B cell (primary cell): ENCODE measurements around the gene GNB5. TPM values are rescaled to one million over a fixed set of nuclear protein-coding genes. Genes with fewer than 3 reads are reported as not detected.
A peak's percentile ranks its signal among the peaks of the same experiment; 100 is the strongest.

Source experiments
- ATAC-seq: fragments of 200-7000 bp; cut with Tn5 transposase; one replicate; pipeline ENCODE4 v1.10.0; 2021; ENCODE audit warnings: low read depth, mild to moderate bottlenecking, moderate number of reproducible peaks, moderate library complexity
- CTCF ChIA-PET: fragments of 350-600 bp; sonication (Branson Sonifier 250); formaldehyde crosslinking; loops from one replicate; lab custom pipeline; 2021; ENCODE audit warnings: antibody characterized with exemption, inconsistent platforms; lab: Charles Lee
- POLR2A ChIA-PET: fragments of 350-600 bp; sonication (Branson Sonifier 250); formaldehyde crosslinking; loops from one replicate; lab custom pipeline; 2021; ENCODE audit warnings: antibody characterized with exemption; lab: Charles Lee
- DNase-seq: peaks from one replicate; pipeline ENCODE4 v3.0.0; 2013
- H2AFZ ChIP-seq: 2 replicates; pipeline ENCODE4 v1.6.1; 2012; ENCODE audit warnings: mild to moderate bottlenecking, low read depth, low read length; ENCODE audit not compliant: insufficient read depth, poor library complexity, severe bottlenecking
- H3K27ac ChIP-seq, 2 donors: 1 replicate in 1 of 2; 2 replicates in 1 of 2; pipeline ENCODE4 v1.5.1; 2012 to 2013; ENCODE audit warnings: low read length in 2 of 2, mild to moderate bottlenecking in 2 of 2, moderate library complexity in 1 of 2
- H3K27me3 ChIP-seq, 4 experiments: fragments of 200-600 bp in 1 of 4; sonication (generic) in 1 of 4; replicated peaks in 1 of 4; 1 replicate in 2 of 4; 2 replicates in 2 of 4; pipeline versions ENCODE4 v1.6.1 to v1.7.0; 2013 to 2016; ENCODE audit warnings: low read length in 3 of 4, mild to moderate bottlenecking in 2 of 4, mixed read lengths in 1 of 4, moderate library complexity in 1 of 4; ENCODE audit not compliant: insufficient read depth in 4 of 4, control insufficient read depth in 3 of 4; ENCODE audit errors: control extremely low read depth in 1 of 4
- H3K36me3 ChIP-seq, 2 experiments: replicated peaks in 1 of 2; 1 replicate in 1 of 2; 2 replicates in 1 of 2; pipeline versions ENCODE4 v1.6.1 to v1.7.1; 2013; ENCODE audit warnings: low read length in 1 of 2; ENCODE audit not compliant: insufficient read depth in 2 of 2, control insufficient read depth in 1 of 2; ENCODE audit errors: control extremely low read depth in 1 of 2, extremely low read depth in 1 of 2
- H3K4me1 ChIP-seq, 2 donors: fragments of 200-600 bp in 1 of 2; sonication (generic) in 1 of 2; 1 replicate in 1 of 2; 2 replicates in 1 of 2; pipeline versions ENCODE4 v1.5.1 to v1.6.1; 2013 to 2017; ENCODE audit warnings: low read length in 2 of 2; ENCODE audit not compliant: control insufficient read depth in 2 of 2, insufficient read depth in 2 of 2
- H3K4me2 ChIP-seq: replicated peaks from 2 replicates; pipeline ENCODE3; 2012; ENCODE audit warnings: mild to moderate bottlenecking, low read depth, low read length; ENCODE audit not compliant: poor library complexity, severe bottlenecking
- H3K4me3 ChIP-seq, 5 experiments: fragments of 200-600 bp in 1 of 5; sonication (generic) in 1 of 5; 1 replicate in 3 of 5; 2 replicates in 2 of 5; pipeline versions ENCODE4 v1.5.1 to v1.7.0; 2011 to 2016; ENCODE audit warnings: low read length in 4 of 5, mild to moderate bottlenecking in 4 of 5, low read depth in 2 of 5, control low read depth in 1 of 5, moderate library complexity in 1 of 5; ENCODE audit not compliant: insufficient read depth in 1 of 5; ENCODE audit errors: control extremely low read depth in 1 of 5, extremely low read depth in 1 of 5
- H3K79me2 ChIP-seq: fragments of 200-600 bp; sonication (generic); one replicate; pipeline ENCODE4 v1.6.0; 2016; ENCODE audit warnings: low read length; ENCODE audit not compliant: control insufficient read depth, insufficient read depth
- H3K9ac ChIP-seq: fragments of 200-600 bp; sonication (generic); 2 replicates; pipeline ENCODE4 v1.6.1; 2017; ENCODE audit warnings: mild to moderate bottlenecking, low read length, moderate library complexity
- H3K9me3 ChIP-seq, 3 donors: one replicate each; pipeline versions ENCODE4 v1.6.1 to v1.7.1; 2013; ENCODE audit warnings: low read length in 2 of 3; ENCODE audit not compliant: control insufficient read depth in 2 of 3, insufficient read depth in 1 of 3; ENCODE audit errors: control extremely low read depth in 1 of 3
- H4K20me1 ChIP-seq: 2 replicates; pipeline ENCODE4 v1.6.0; 2012; ENCODE audit warnings: mild to moderate bottlenecking, low read length; ENCODE audit not compliant: insufficient read depth, control insufficient read depth, poor library complexity, severe bottlenecking
- H3K27ac Mint-ChIP-seq: one replicate; pipeline ENCODE4 v1.8.0; 2021; ENCODE audit warnings: mixed read lengths
- H3K27me3 Mint-ChIP-seq: one replicate; pipeline ENCODE4 v1.8.0; 2021; ENCODE audit warnings: mixed read lengths
- H3K4me1 Mint-ChIP-seq: one replicate; pipeline ENCODE4 v1.8.0; 2021; ENCODE audit warnings: mixed read lengths
- H3K4me3 Mint-ChIP-seq: one replicate; pipeline ENCODE4 v1.8.0; 2021; ENCODE audit warnings: mixed read lengths
- H3K9me3 Mint-ChIP-seq: one replicate; pipeline ENCODE4 v1.8.0; 2022; ENCODE audit warnings: mixed read lengths; ENCODE audit not compliant: insufficient read depth
- CTCF ChIP-seq: fragments of 200-600 bp; IDR thresholded peaks from one replicate; pipeline ENCODE4 v1.8.0; 2022; ENCODE audit warnings: antibody characterized with exemption, mild to moderate bottlenecking
- EZH2 ChIP-seq: IDR thresholded peaks from 2 replicates; pipeline ENCODE4 v1.6.1; 2012; ENCODE audit warnings: borderline replicate concordance, low read depth, mild to moderate bottlenecking, moderate library complexity, low read length; ENCODE audit not compliant: insufficient read depth, poor library complexity, severe bottlenecking
- WGBS: methylation state at CpG from one replicate; pipeline ENCODE4 v1.1.5; 2013; ENCODE audit warnings: missing lambda C conversion rate; ENCODE audit not compliant: insufficient coverage; 5-methylcytosine and 5-hydroxymethylcytosine counted together
- intact Hi-C: fragments of 100-400 bp; cut with micrococcal nuclease; formaldehyde crosslinking; loops from one replicate; pipeline ENCODE4 v1.10.0; 2022
- polyA plus RNA-seq: library from polyadenylated mRNA; depleted of rRNA; stranded (reverse); fragments of >200 nt; gene quantifications from 2 replicates; pipeline ENCODE4 v1.2.3, GENCODE V29; 2012
- total RNA-seq, 2 donors: library from RNA; stranded (reverse); fragments of 120-200 nt in 1 of 2; gene quantifications; 1 replicate in 1 of 2; 2 replicates in 1 of 2; pipeline versions ENCODE4 v1.2.3 to v1.2.4, GENCODE V29; 2013 to 2022

The GNB5 gene
- total and polyA plus RNA-seq, 2 donors (not counting 1 experiment from before 2014, with no cell fraction given), result 58.5 to 142 TPM

- CTCF ChIA-PET, result interaction anchor here (1.3 kb wide), 1 partner anchor 10 kb away, joined by 3 read pairs; no protein-coding TSS in a partner anchor
- peaks cover 19% of the 10 kb centered on the region for H3K4me1 Mint-ChIP-seq
- H3K4me3 Mint-ChIP-seq, result peak overlapping the region; percentile 64
- peak overlapping the region; percentile 37 for H3K27ac Mint-ChIP-seq
- H3K9me3 ChIP-seq, result no peaks in the 10 kb centered on the region
- H4K20me1 ChIP-seq, result no peaks in the 10 kb centered on the region
- no peak overlapping the region for H2AFZ ChIP-seq
- H3K4me3 ChIP-seq, result no peak overlapping the region
- peaks cover 0 to 18% (median 4%) of the 10 kb centered on the region in 4 experiments for H3K27me3 ChIP-seq
- TF ChIP-seq CTCF (no peak), EZH2 (no peak)
- no peak for ATAC-seq
- H3K79me2 ChIP-seq, result no peaks in the 10 kb centered on the region
- H3K9me3 Mint-ChIP-seq, result no peaks in the 10 kb centered on the region
- no peak overlapping the region for H3K4me2 ChIP-seq
- no CpG with 5 or more reads among the region's 3 CpGs for WGBS
- H3K36me3 ChIP-seq, result no peaks in the 10 kb centered on the region
- no peak for DNase-seq
- no peak overlapping the region for H3K27ac ChIP-seq
- peaks cover 18 to 27% of the 10 kb centered on the region in 2 donors for H3K4me1 ChIP-seq
- no peak overlapping the region for H3K9ac ChIP-seq
- intact Hi-C loops, result no loop called here
- POLR2A ChIA-PET, result interaction anchor here (0.6 to 0.7 kb wide), 2 partner anchors 56 to 157 kb away, joined by 4 to 6 read pairs; no protein-coding TSS in a partner anchor
- H3K27me3 Mint-ChIP-seq, result peaks cover 14% of the 10 kb centered on the region
Observed at GRCh38 chr15:52113235-52113634, 78.0 kb downstream of the GNB5 start.

GRCh38 chr15:52112203-52112750, 78.9 kb downstream of the GNB5 start:
- H3K27ac Mint-ChIP-seq, result no peak overlapping the region
- WGBS, result 3% methylated on average over 61 of the region's 61 CpGs
- ChIA-PET POLR2A (interaction anchor here (0.5 to 1.5 kb wide), 4 partner anchors 8 to 149 kb away, joined by 3 to 4 read pairs (median 4); no protein-coding TSS in a partner anchor), CTCF (interaction anchor here (0.7 to 1.3 kb wide), 2 partner anchors 11 to 28 kb away, joined by 3 read pairs; no protein-coding TSS in a partner anchor)
- DNase-seq (peak; percentile 68), ATAC-seq (peak; percentile 66)
- no peak for TF ChIP-seq CTCF
- TF ChIP-seq EZH2, result no peak
- intact Hi-C loops, result no loop called here
- H3K27me3 Mint-ChIP-seq, result peaks cover 14% of the 10 kb centered on the region
- peaks cover 0 to 18% (median 4%) of the 10 kb centered on the region in 4 experiments for H3K27me3 ChIP-seq
- no peaks in the 10 kb centered on the region for H4K20me1 ChIP-seq
- peak overlapping the region; percentile 68 for H3K9ac ChIP-seq
- H2AFZ ChIP-seq, result peak overlapping the region; percentile 81
- H3K4me3 Mint-ChIP-seq, result peak overlapping the region; percentile 82
- H3K9me3 Mint-ChIP-seq, result no peaks in the 10 kb centered on the region
- H3K4me1 ChIP-seq, result peaks cover 18 to 31% of the 10 kb centered on the region in 2 donors
- no peaks in the 10 kb centered on the region for H3K9me3 ChIP-seq
- no peak overlapping the region for H3K27ac ChIP-seq
- H3K4me2 ChIP-seq, result peak overlapping the region; percentile 95
- no peaks in the 10 kb centered on the region for H3K79me2 ChIP-seq
- H3K36me3 ChIP-seq, result no peaks in the 10 kb centered on the region
- H3K4me3 ChIP-seq, result peak overlapping the region; percentile 15 to 61 (median 46)
- peaks cover 19% of the 10 kb centered on the region for H3K4me1 Mint-ChIP-seq
